Mononuclear cell (primary cell): ENCODE measurements around the gene CEND1. TPM values are rescaled to one million over a fixed set of nuclear protein-coding genes. Genes with fewer than 3 reads are reported as not detected.

Experiments
- H3K27me3 ChIP-seq: 2 replicates; pipeline ENCODE4 v1.6.0; 2011; ENCODE audit warnings: low read length, control low read depth; ENCODE audit not compliant: insufficient read depth
- H3K4me1 ChIP-seq: 2 replicates; pipeline ENCODE4 v1.5.1; 2011; ENCODE audit warnings: mild to moderate bottlenecking, low read length, control low read depth; ENCODE audit not compliant: insufficient read depth
- H3K4me3 ChIP-seq: 2 replicates; pipeline ENCODE4 v1.5.1; 2011; ENCODE audit warnings: mild to moderate bottlenecking, low read length, moderate library complexity
- H3K9me3 ChIP-seq: 2 replicates; pipeline ENCODE4 v1.5.1; 2011; ENCODE audit warnings: low read depth, mild to moderate bottlenecking, control low read depth, low read length
- total RNA-seq: library from RNA; depleted of rRNA; stranded (reverse); fragments of >200 nt; gene quantifications from one replicate; pipeline ENCODE4 v1.2.3, GENCODE V29; 2012

CEND1 gene
- total RNA-seq, 1 donor: not detected

DNA sequence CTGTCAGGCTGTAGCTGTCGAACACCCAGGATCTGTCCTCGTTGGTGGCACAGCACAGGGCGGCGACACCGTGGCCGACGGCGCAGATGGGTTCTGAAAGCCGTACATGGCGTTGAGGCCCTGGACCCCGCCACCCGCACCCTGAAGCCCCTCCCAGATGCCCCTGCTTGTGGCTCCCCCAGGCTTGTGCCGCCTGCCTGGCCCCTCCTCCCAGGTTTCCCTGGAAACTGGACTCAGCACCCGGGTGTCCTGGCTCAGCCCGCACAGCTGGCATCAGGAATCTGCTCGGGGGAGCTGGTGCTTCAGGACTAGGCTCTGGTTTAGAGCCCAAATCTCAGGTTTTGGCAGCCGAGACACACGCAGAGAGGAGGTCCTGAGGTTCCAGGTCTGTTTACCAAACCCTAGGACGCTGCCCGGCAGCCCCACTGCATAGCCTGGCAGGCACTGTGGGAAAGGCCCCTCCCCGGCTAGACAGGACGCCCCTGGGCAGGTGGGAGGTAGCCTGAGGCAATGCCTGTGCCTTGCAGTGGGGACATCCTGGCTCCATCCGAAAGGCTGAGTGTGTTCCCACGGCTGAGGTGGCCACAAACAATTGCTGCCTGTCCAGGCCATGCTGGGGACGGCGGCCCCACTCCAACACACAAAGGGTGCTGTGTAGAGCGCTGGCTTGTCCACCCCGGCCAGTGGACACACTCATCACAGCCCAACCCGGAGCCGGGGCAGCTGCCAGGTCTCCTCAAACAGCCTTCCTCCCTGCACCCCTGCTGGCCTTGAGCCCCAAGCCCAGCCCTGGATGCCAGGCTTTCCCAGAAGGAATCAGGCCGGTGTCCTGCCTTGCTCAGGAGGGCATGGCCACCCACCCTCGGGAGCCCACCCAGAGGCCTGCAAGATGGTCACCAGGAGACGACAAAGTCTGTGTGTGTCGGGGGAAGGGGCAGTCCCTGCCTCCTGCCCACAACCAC, 17.2 kb downstream of the CEND1 start:
- H3K27me3 ChIP-seq: no peaks in the 10 kb centered on the region
- H3K4me1 ChIP-seq: peaks cover 19% of the 10 kb centered on the region
- no peaks in the 10 kb centered on the region for H3K9me3 ChIP-seq
- H3K4me3 ChIP-seq: no peak overlapping the region

DNA sequence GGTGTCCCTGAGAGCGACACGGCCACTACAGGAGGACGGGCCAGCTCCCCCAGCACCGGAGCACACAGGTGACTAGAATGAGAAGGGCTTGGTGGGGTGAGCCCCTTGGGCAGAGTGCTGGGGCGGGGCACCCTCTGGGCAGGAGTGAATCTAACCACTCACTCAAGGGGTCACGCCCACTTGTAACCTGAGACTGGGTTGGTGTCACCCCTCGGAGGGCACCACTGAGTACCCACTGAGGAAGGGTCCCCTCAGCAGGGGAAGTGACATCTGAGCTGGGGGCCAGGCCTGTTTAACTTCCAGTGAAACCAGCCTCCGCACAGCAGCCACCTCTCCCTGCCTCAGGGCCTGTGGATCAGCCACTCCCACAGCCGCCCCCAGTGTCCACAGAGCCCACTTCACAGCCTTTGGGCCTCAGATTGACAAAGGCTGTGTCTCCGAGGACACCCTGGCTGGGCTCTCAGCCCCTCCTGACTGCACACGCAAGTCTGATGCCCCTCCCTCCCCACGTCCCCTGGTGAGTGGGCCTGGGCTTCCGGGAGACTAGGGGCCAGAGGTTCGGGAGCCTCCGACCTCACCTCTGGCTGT, 18.2 kb downstream of the CEND1 start:
- peaks cover 18% of the 10 kb centered on the region for H3K4me1 ChIP-seq
- H3K4me3 ChIP-seq: no peak overlapping the region
- no peaks in the 10 kb centered on the region for H3K27me3 ChIP-seq
- H3K9me3 ChIP-seq: no peaks in the 10 kb centered on the region

DNA sequence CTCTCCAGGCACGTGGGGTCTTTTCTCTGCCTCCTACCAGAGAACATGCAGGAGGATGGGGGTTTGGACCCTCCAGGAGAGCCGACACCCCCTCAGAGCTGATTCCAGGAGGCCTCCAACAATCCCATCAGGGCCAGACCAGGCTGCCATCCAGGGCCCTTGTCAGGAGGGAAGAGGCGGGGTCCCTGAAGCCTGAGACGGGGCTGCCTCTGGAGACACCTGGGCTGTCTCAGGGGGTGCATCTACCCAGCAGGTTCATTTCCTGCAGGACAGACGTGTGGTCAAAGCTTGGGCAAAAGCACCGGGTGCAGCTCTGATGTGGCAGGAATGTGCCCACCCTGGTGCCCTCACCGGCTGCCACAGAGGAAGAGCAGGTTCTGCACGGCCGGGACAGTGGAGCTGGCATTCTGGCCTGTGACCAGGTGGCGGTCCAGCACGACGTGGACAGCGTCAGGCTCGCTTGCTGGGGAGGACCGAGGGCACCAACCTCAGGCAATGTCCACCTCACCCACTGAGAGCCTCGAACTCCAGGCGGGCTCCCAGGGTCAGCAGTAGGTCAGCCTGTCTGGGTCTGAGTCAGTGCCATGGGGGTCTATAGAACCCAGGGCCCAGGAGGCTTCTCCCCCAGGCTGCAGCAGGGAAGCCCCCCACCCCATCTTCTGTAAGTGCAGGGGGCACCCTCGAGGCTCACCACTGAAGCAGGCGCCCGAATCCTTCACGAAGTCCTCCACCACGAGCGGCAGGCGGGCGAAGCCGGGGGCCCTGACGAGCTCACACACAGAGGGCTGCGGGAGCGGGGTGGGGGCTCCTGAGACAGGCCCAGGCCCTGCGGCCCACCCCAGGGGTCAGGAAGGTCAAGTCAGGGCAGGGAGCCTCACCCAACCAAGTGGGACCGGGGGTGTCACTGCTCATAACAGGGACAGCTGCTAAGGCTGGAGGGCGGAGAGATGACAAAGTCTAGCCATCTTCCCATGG, 19.0 kb downstream of the CEND1 start:
- Histone ChIP-seq H3K4me3 (no peak overlapping the region), H3K4me1 (peaks cover 10% of the 10 kb centered on the region), H3K27me3 (no peaks in the 10 kb centered on the region), H3K9me3 (no peaks in the 10 kb centered on the region)

DNA sequence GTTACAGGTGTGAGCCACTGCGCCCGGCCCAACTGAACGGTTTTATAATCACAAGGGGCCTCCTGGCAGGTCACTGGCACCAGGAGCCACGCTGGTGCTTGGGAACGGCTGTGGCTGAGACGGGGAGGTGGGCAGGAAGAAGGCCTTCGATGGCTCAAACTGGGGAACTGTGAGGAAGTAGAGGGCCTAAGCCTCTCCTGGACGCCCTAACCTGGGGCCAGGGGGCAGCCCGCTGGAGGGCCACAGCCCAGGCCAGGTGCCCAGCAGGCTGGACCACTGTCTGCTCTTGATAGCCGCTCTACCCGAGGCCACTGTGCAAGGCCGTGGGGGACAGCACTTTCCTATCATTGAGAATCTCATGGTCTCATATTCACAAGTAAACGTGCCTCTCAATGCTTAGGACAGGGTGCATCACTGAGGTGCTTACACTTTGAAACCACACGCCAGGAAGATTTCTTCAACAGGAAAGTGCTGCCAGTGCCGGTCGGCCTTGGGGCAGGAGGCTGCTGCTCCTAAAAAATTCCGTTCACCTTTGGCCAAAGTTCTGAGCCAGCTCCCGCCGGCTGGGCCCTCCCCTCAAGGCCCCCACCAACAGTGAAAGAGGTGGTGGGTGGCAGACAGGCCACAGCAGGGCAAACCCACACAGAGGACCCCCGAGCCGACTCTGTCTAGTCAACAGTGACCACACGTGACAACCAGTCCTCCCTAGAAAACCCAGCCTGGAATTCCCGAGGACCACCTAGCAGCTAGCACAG, 19.8 kb downstream of the CEND1 start:
- no peaks in the 10 kb centered on the region for H3K9me3 ChIP-seq
- H3K27me3 ChIP-seq: no peaks in the 10 kb centered on the region
- H3K4me3 ChIP-seq: no peak overlapping the region
- peaks cover 1% of the 10 kb centered on the region for H3K4me1 ChIP-seq

DNA sequence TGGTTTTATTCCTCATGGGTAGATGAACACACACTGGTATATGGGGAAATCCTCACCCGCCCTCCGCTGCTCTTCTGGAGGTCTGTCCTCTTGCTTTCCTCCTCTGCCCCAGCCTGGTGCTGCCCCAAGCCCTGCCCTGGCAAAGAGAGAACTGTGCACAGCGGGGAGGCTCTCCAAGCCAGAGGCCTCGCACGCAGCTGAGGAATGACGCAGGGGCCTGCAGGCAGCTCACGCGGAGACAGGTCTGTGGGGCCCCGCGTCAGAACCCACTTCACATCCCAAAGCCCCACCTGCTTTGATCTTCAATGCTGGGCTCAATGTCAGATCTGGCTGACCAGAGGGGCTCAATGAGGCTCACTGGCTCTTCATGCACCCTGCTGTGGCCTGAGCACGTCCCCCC, 22.7 kb downstream of the CEND1 start:
- Histone ChIP-seq H3K27me3 (no peaks in the 10 kb centered on the region), H3K4me1 (no peaks in the 10 kb centered on the region), H3K4me3 (no peak overlapping the region), H3K9me3 (no peaks in the 10 kb centered on the region)

DNA sequence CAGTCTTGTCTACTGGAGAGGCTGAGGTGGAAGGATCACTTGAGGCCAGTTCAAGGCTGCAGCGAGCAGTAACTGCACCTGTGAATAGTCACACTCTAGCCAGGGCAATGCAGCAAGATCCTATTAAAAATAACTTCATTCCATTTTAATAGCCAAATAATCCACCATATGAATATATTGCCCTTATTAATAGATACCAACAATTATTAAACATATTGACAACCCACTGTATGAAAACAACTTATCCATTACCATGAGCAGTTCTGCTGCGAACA, 23.0 kb downstream of the CEND1 start:
- Histone ChIP-seq H3K4me3 (no peak overlapping the region), H3K27me3 (no peaks in the 10 kb centered on the region), H3K4me1 (no peaks in the 10 kb centered on the region), H3K9me3 (no peaks in the 10 kb centered on the region)

DNA sequence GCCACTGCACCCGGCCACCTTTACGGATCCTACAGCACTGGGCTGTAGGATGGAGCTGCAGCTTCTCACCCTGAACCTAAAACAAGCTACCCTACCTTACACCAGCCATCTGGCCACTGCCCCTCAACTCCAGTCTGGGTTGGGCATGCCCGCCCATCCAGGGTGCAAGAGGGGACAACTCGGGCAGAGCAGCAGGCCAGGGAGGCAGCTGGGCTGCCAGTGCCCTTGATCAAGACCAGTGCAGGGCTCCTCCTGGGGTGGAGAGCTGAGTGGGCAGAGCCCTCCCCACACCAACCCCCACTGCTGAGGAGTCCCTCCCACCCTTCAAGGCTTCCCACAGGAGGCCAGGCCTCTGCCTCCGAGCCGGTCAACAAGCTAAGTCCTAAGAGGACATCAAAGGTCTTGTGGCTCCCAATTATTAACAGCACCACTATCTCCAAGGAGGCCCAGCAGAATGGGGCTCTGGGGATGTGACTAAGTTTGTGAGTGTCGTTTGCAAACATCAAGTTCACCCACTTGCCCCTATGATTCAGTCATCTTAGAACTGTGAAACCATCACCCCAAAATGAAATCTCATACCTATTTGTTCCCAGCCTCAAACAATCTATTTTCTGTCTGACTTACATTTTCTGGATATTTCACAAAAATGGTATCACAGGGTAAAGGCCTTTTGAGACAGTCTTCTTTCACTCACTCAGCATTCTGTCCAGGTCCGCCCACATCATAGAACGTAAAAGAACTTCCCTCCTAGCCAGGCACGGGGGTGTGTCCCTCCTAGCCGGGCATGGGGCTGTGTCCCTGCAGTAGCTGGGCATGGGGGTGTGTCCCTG, 23.6 kb downstream of the CEND1 start:
- H3K9me3 ChIP-seq: no peaks in the 10 kb centered on the region
- no peaks in the 10 kb centered on the region for H3K27me3 ChIP-seq
- no peaks in the 10 kb centered on the region for H3K4me1 ChIP-seq
- H3K4me3 ChIP-seq: no peak overlapping the region

DNA sequence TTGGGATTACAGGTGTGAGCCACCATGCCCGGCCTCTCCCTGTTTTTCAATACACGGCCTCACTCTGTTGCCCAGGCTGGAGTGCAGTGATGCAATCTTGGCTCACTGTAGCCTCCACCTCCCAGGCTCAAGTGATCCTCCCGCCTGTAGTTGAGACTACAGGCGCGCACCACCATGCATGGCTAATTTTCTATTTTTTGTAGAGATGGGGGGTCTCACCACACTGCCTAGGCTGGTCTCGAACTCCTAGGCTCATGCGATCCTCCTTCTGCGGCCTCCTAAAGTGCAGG, 24.1 kb downstream of the CEND1 start:
- H3K9me3 ChIP-seq: no peaks in the 10 kb centered on the region
- H3K4me3 ChIP-seq: no peak overlapping the region
- no peaks in the 10 kb centered on the region for H3K4me1 ChIP-seq
- H3K27me3 ChIP-seq: no peaks in the 10 kb centered on the region

DNA sequence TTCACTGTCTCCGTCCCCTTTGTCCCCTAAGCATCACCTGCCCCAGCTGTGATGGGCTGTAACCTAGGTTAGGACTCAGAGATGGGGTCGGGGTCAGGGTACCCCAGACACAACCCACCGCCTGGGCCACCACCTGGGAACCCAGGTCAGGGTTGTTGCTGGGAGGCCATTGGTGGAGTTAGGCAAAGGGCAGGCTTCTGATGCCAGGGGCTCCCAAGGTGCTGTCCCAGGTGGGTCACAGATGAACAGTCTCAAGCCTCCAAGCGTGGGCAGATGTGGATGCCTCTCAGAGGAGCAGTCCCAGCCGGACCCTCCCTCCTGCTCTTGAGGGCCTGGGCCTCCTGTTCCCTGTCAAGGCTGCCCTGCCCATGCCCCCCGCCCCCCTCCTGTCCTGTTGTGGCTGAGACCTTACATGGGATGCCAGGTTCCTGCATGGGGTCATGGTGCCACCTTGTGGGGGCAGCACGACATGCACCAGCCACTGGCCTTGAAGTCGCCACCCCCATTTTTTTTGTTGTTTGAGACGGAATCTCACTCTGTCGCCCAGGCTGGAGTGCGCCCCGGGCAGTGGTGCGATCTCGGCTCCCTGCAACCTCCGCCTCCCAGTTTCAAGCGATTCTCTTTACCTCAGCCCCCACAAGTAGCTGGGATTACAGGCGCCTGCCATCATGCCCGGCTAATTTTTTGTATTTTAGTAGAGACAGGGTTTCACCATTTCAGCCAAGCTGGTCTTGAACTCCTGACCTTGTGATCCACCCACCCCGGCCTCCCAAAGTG, 24.7 kb downstream of the CEND1 start:
- Histone ChIP-seq H3K27me3 (no peaks in the 10 kb centered on the region), H3K4me3 (no peak overlapping the region), H3K4me1 (no peaks in the 10 kb centered on the region), H3K9me3 (no peaks in the 10 kb centered on the region)

DNA sequence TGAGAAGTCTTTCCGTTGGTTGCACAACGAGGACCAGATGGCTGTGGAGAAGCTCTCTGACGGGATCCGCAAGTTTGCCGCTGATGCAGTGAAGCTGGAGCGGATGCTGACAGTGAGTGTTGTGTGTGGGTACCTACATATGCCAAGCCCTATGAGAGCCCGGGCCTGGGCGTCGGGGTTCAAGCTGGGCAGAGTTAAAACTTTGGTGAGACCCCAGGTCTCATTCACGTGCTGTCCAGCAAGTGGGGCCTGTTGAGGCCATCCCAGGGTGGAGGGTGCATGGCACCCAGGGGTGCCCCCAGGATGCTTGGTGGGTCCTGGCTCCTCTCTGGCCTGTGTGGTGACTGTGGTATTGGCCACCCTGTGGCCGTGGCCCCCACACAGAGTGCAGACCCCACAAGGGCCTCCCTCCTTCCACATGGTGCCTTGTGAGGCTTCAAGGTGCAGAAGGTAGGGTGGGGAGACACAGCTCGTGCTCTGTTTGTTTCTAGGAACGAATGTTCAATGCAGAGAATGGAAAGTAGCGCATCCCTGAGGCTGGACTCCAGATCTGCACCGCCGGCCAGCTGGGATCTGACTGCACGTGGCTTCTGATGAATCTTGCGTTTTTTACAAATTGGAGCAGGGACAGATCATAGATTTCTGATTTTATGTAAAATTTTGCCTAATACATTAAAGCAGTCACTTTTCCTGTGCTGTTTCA, 25.4 kb downstream of the CEND1 start:
- Histone ChIP-seq H3K9me3 (no peaks in the 10 kb centered on the region), H3K4me3 (no peak overlapping the region), H3K27me3 (no peaks in the 10 kb centered on the region), H3K4me1 (no peaks in the 10 kb centered on the region)

DNA sequence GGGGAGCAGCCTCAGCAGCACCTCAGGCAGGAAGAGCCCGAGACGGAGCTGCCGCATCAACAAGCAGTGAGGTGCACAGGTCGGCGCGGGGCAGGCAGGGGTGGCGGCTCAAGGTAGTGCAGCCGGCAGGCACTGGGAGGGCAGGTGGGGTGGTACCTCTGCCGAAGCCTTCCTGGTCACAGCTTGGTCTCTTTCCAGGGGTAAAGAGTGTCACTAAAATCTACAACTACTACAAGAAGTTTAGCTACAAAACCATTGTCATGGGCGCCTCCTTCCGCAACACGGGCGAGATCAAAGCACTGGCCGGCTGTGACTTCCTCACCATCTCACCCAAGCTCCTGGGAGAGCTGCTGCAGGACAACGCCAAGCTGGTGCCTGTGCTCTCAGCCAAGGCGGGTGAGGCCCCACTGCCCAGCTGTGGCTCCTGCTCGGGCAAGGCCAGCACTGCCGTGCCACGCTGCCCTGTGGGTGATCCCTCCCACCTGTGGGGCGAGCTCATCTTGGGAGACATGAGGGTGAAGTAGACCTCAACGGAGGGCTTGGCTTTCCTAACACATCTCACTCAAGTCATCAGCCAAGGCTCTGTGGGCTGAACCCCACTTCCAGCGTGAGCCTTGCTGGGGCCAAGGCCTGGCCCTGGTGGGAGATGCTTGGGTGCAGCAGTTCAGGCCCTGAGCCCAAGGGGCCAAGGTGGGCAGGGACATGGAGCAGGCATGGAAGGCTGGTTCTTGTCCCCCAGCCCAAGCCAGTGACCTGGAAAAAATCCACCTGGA, 26.2 kb downstream of the CEND1 start:
- H3K4me3 ChIP-seq: no peak overlapping the region
- no peaks in the 10 kb centered on the region for H3K27me3 ChIP-seq
- H3K9me3 ChIP-seq: no peaks in the 10 kb centered on the region
- H3K4me1 ChIP-seq: no peaks in the 10 kb centered on the region

DNA sequence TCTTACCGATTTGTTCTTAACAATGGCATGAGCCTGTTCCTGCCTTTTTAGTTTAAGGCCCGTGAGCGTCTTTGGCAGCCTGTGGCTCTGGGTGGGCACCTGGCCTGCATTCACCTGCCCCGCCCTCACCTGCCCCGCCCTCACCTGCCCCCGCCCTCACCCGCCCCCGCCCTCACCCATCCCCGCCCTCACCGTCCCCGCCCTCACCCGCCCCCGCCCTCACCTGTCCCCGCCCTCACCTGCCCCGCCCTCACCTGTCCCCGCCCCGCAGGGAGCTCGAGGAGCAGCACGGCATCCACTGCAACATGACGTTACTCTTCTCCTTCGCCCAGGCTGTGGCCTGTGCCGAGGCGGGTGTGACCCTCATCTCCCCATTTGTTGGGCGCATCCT, 26.8 kb downstream of the CEND1 start:
- no peak overlapping the region for H3K4me3 ChIP-seq
- no peaks in the 10 kb centered on the region for H3K9me3 ChIP-seq
- H3K4me1 ChIP-seq: no peaks in the 10 kb centered on the region
- H3K27me3 ChIP-seq: no peaks in the 10 kb centered on the region
